HG03066 (cell line): ENCODE measurements around the gene UCHL3.

Experiments used
- ATAC-seq: cut with Tn5 transposase; IDR thresholded peaks from one replicate; pipeline ENCODE4 v1.9.1; 2021; ENCODE audit warnings: low read depth; ENCODE audit not compliant: unreplicated experiment

Gene UCHL3

GRCh38 chr13:75618308-75618707 lies 68.7 kb downstream of the UCHL3 start:
- no peak for ATAC-seq

DNA sequence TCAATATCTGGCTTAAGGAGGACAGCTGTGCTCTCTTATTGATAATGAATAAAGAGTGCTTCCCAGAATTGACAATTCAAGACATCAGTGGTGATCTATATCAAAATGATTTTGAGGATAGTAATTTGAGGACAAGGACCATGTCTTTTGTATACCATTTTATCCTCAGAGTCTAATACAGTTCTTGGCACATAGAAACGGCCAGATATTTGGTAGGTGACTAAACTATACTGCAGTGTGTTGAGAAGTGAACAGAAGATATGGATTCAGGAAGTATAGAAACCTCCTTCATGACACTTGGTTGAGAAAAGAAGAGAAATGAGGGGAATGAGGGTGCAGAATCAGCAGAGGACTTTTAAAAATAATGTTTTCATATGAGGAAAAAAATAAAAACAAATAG lies 70.4 kb downstream of the UCHL3 start:
- no peak for ATAC-seq

DNA sequence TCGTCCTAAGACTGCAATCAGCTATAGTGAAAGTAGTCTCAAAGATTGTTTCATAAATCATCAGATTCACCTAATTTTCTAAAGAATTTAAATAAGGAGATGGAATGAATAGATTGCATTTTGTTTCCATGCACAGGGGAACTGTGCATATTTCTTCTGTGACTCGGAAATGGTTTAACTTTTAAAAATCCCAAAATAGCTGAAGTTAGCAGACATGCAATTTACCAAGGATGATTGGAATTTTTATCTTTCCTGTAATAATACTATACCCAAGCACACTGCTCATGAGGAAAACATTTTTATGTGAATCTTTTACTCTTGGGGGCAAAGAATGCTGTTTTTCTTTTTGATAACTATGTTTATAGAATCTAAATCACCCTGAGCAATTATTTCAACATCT lies 71.6 kb downstream of the UCHL3 start:
- no peak for ATAC-seq

DNA sequence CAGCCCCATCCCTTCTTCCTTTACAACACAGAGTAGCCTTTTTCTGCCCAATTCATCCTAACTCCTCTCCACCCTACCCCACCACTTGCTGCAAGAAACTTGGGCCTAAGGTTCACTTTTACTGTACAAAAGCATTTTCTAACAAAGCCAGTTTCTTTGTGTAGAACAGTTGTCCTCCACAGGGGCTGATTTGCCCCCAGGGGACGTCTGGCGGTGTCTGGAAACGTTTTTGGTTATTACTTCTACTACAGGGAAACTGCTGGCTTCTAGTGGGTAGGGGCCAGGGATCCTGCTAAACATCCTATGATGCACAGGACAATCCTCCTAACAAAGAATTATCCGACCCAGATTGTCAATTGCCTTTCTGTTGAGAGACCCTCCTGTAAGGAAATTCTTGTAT lies 79.2 kb downstream of the UCHL3 start:
- no peak for ATAC-seq

DNA sequence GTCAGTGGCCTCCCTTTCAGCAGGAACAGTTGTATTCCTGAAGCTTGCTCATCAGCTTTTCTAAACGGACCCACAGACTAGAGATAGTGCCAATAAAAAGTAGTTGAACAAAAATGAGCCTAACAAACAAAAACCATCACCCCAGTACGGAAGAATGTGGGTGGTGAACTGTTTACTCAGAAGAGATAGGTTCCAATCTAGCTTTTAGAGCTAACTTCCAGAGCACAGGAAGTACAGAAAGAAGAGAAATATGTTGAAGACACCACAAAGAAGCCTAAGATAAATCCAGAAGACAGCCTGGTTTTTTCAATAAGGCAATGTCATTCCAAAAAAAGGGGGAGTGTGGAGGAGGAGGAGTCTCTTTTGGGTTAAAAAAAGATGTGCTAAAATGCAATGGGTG lies 83.7 kb downstream of the UCHL3 start:
- no peak for ATAC-seq

DNA sequence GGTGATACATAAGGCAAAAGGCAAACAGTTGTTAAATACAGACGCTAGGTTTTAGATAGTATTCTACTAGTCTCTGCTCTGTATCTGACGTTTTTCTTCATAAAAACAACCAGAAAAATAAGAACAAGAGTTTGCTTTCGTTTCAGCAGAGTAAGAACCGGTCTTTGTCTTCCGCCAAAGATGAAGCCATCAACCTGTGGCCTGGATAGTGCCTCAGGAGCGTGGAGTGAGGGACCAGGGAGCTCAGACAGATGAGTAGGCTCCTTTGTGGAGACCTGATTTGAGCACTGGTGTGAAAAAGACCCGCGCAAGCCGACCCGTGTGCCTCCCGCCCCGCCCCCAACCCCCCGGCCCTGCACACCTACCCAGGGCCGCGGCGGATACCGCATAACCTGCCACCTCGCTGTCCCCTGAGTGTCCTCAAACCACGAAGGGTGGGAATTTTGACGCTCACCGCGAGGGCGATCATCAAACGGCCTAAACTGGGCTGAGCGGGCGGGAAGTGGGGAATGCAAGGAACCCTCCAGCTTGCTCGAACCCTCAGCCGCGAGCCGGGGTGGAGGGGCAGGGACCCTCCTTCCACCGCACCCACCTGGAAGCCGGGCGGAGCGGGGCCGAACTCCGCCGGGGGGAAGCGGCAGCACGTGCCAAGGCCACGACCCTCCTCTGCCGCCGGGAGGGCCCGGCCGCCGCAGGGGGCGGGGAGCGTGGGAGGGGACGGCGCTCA lies 85.7 kb downstream of the UCHL3 start:
- no peak for ATAC-seq

DNA sequence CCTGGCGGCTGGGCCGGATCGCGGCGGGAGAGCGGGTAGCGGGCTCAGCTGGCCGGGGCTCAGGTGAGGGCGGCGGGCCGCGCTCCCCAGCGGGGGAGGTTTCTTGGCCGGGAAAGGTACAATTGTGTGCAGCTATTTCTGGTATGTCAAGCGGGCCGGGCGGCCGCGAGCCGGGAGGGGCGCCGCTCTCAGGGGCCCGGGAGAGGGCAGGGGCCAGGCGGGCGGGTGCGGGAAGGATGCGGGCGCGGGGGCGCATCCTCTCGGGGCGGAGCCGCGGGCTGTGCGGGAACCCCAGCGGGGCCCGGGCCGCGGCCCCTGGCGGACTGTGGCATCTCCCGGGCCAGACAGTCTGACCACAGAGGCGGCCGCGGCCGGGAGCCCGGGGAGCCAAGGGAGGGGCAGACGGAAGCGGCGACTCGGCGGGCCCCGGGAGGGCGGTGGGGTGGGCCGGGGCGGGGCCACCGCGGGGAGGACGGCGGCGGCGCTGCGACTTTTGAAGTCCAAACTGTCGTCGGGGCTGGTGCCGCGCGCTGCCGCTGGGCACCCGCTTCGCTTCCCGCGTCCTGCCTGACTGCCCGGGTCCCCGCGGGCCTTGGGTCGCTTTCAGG lies 86.3 kb downstream of the UCHL3 start, which contains the start of gene LMO7:
LMO7 (plus strand) TSS at position 503 of the 608 bp plus-strand sequence. CDS start 328 bp downstream, outside the sequence.
- ATAC-seq: peak; percentile 59

DNA sequence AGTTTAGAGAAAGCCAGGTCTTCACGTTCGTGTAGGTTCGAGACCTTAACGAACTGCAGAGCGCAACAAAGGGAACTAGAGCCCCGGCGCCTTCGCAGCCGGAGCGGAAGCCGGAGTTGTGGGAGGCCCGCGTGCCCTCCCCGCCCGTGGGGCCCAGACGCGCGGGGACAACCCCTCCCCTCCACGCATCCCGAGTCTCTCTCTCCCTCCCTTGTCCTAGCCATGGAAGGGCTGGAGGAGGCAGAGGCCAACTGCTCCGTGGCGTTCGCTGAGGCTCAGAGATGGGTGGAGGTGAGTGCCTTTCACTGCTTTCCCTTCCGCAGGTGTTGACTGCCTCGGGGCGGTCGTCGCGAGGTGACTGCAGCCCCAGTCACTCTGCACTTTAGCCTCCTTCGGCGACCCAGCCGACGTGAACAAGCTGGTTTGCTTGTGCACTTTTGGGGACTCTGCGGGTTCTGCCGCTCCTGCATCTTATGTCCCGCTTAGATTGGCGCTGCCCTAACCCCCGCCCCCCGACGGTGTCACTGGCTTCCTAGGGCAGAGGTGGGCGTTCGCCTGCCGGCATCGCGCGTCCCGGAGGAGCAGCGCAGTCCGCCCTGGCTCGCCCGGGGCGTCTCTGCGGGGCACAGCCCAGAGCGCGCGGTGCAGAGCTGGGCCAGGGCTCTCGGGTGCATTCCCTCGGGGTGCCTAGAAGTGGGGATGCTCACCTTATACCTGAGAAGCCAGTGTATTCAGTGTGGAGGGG lies 87.0 kb downstream of the UCHL3 start:
- ATAC-seq: peak; percentile 43

GRCh38 chr13:75637181-75637750 lies 87.7 kb downstream of the UCHL3 start:
- ATAC-seq: no peak

DNA sequence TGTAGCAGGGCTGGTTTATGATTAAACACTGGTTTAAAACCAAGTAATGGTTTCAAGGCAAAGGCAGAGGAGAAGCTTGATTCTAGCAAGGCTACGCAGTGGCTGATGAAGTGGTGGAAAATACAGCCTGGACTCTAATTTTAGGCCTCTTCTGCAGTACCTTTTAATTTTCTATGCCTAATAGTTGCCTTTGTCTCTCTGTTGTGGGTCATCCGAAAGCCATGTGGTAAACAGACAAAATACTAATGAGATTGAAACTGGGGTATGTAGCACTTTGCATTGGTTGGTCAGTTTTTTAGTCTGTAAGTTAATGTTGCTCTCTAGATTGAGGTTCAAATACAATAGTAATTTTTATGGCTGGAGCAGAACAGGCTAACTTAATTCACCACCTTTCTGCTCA lies 89.9 kb downstream of the UCHL3 start:
- no peak for ATAC-seq

DNA sequence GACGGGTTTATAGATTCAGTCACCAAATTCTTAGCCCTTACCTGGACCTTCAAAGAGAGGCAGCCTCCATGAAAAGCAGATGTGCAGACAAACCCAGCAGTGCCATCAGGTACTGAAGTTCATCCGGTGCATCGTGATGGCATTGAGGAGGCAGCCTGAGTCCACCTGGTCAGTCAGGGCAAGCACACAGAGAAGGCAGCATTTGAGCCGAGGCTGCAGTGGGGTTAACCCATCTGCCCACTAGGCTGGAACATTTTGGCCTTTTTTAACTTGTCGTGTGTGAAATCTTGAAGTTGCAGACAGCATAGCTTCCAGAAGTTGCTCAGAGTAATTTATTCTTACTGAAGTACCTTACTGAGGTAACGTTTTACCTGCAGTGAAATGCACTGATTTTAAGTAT lies 91.4 kb downstream of the UCHL3 start:
- ATAC-seq: no peak

GRCh38 chr13:75643182-75643581 lies 93.6 kb downstream of the UCHL3 start:
- no peak for ATAC-seq

DNA sequence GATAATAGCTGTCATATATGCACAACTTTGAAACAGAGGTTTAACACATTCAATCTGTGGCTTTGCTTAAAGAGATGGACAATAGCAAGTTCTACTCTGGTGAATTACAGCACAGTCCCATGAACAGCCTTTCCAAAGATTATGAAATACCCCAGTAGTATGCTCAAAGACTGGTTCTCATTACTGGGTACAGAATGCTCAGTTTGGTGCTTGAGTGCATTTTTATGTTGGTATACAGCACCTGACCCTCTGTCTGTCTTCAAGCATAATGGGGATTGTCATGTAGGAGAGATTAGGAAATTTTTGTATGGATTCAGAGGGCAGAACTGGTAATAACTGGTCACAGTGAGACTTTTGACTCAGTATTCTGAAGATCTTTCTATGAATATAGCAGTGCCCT lies 94.1 kb downstream of the UCHL3 start:
- ATAC-seq: no peak

GRCh38 chr13:75645141-75645540 lies 95.5 kb downstream of the UCHL3 start:
- ATAC-seq: no peak

GRCh38 chr13:75647126-75647784 lies 97.7 kb downstream of the UCHL3 start:
- peak; percentile 81 for ATAC-seq

GRCh38 chr13:75648446-75648845 lies 98.9 kb downstream of the UCHL3 start:
- ATAC-seq: no peak

DNA sequence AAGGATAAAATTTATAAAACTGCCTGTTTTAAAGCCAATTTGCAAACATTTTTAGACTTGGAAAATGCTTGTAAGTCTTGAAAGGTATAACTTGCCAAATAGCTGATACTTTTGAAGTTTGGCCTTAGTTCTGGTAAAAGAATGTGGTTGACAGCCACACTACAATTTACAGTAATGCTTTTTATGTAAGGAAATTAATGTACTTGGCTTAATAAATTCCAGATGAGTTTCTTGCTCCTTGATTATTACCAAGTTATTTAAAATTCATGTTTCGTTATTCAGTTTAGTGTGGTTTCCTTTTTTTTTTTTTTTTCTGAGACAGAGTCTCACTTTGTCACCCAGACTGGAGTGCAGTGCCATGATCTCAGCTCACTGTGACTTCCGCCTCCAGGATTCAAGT lies 101.4 kb downstream of the UCHL3 start:
- no peak for ATAC-seq

- no peak for ATAC-seq
Measured at GRCh38 chr13:75652726-75653125, 103.1 kb downstream of the UCHL3 start.
